HG03442 (cell line): ENCODE measurements around the gene RGCC.

ENCODE experiments used
- ATAC-seq: cut with Tn5 transposase; IDR thresholded peaks from one replicate; pipeline ENCODE4 v1.9.1; 2021; ENCODE audit warnings: mild to moderate bottlenecking, moderate library complexity; ENCODE audit not compliant: unreplicated experiment

Gene RGCC

DNA sequence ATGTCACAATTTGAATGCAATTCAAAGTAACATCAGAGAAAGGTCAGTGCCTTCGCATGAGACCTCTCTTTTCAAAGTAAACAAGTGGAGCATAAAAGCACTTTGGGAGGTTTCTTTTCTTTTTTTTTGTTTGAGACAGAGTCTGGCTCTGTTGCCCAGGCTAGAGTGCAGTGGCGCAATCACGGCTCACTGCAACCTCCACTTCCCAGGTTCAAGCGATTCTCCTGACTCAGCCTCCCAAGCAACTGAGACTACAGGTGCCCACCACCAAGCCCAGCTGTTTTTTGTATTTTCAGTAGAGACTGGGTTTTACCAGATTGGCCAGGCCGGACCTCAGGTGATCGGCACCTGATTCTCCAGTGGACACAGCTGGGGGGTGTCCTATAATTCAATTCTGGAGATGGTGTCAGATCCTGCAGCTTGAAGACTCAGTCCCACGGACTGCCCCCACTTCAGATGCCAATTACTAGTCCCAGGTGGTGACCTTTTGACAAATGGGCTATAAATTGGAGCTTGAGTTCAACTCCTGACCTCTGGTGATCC is 57.6 kb downstream of the RGCC start:
- ATAC-seq = no peak

DNA sequence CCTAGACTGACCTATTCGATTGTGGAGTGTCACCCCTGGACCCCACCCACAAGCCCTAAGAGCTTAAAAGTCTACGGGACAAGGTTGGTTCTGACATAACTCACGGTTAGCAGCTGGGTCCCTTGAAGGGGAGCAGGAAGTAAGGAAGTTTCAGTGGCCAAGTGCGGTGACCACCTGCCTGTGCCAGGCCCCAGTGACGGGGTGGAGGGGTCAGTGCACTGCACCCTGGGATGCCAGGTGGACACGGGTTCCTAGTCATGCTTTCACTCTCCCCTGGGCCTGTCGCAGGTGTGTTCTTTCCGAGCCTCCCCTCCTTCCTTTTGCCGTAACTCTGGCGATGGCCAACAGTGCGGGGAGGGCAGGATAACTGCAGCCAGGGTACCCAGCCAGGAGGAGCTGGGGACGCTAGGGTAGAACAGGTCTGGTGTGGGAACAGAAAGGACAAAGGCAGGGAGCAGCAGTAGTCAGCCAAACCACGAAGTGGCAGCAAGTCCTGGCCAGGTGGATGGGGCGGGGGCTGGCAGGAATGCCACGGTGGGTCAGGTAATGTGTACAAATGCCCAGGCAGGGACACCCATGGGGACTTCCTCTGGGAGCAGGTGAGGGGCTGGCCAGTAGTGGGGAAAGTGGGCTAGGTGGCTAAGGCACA is 58.3 kb downstream of the RGCC start:
- no peak for ATAC-seq

DNA sequence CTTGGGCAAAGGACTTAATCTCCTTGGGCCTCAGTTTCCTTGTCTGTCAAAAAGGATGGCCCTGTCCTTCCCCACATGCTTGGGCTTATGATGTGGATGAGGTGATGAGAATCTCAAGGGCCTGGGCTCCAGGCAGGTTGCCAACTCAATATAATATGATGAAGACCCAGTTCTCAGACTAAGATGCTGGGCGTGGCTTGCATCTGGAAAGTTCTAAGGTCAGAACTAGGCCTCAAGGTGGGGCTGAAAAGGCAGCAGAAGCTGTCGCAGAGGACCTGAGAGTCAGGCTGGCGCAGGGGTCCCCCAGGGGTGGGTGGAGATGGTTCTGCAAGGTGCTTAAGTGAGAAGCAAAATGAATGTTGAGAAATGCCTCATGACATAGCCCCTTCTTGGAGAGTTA is 58.8 kb downstream of the RGCC start:
- ATAC-seq = no peak

DNA sequence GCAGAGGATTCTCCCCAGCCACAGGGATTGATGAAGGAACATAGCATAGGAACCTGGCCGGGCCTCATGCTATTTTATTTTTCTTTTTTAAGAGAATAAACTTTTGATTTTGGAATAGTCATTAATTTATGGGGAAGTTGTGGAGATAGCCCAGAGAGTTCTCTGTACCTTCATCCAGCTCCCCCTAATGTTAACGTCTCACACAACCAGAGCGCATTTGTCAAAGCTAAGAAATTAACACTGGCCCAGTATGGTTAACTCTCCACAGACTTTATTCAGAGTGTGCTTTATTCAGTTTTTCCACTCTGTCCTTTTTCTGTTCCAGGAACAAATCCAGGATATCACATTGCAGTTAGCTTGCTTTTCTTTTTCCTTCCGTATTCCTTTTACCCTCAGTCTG is 59.4 kb downstream of the RGCC start:
- ATAC-seq = no peak

DNA sequence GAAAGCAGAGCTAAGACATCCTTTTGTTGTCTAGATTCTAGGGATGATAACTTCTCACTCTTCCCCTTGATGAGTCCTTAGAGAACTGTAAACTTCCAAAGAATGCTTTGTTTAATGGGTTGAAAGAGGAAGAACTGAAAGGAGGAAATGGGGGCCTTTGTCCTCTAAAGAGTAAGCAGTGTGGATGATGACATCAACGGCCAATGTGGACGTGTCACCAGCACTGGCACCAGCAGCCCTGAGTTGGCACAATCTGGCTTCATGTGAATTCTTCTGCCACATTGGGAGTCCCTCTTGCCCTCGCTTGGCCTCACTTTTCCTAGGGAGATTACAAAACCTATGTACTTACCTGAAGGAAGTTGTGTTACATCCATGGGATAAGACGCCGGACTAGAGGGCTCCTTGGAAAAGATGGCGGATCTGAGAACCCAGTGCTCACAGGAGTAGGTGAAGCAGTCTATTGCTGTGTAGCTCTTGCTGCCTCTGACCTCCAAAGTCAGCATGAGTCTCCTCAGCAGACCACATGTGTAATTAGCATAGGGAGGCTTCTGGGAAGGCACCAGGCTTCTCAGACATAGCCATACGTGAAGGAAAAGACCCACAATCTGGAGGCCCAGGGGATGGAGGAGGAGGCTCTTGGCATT is 62.8 kb downstream of the RGCC start:
- ATAC-seq = no peak
